OCI-LY3 (cell line): Measurements from ENCODE around the gene RAD51B.
"Not testable (repeated sequence)": the region's sequence is repeated elsewhere in the genome, so short reads cannot be mapped to it uniquely, and the experiment has no call there.

ENCODE experiments used
- H2AFZ ChIP-seq: fragments of 200-600, 300-600 bp; shearing (Covaris generic); 2 replicates; pipeline ENCODE4 v1.6.0; 2014; ENCODE audit warnings: antibody characterized with exemption, low read depth, low read length
- H3K27ac ChIP-seq: fragments of 200-600, 300-600 bp; sonication (generic); 2 replicates; pipeline ENCODE4 v1.5.1; 2014; ENCODE audit warnings: mild to moderate bottlenecking, low read length, moderate library complexity, mixed read lengths
- H3K27me3 ChIP-seq: fragments of 200-600, 300-600 bp; sonication (generic); 2 replicates; pipeline ENCODE4 v1.6.1; 2014; ENCODE audit warnings: low read depth, low read length, mixed read lengths
- H3K36me3 ChIP-seq: fragments of 200-600, 300-600 bp; sonication (generic); replicated peaks from 2 replicates; pipeline ENCODE3; 2014; ENCODE audit warnings: low read depth, low read length, mixed read lengths
- H3K4me1 ChIP-seq: fragments of 300-600, 200-600 bp; sonication (generic); 2 replicates; pipeline ENCODE4 v1.6.1; 2014; ENCODE audit warnings: low read length, mixed read lengths
- H3K4me2 ChIP-seq: fragments of 200-600, 300-600 bp; sonication (generic); 2 replicates; pipeline ENCODE4 v1.6.1; 2014; ENCODE audit warnings: low read length, mixed read lengths
- H3K4me3 ChIP-seq: fragments of 300-600, 200-600 bp; sonication (generic); 2 replicates; pipeline ENCODE4 v1.5.1; 2014; ENCODE audit warnings: antibody characterized with exemption, mild to moderate bottlenecking, low read length, moderate library complexity
- H3K79me2 ChIP-seq: fragments of 300-600, 200-600 bp; shearing (Covaris generic); 2 replicates; pipeline ENCODE4 v1.6.1; 2014; ENCODE audit warnings: mild to moderate bottlenecking, low read length, mixed read lengths
- H3K9ac ChIP-seq: fragments of 300-600, 200-600 bp; shearing (Covaris generic); 2 replicates; pipeline ENCODE4 v1.6.0; 2014; ENCODE audit warnings: mild to moderate bottlenecking, low read length, moderate library complexity
- H3K9me3 ChIP-seq: fragments of 200-600, 300-600 bp; shearing (Covaris generic); 2 replicates; pipeline ENCODE4 v1.6.1; 2014; ENCODE audit warnings: low read length, mixed read lengths; ENCODE audit not compliant: insufficient read depth
- H4K20me1 ChIP-seq: fragments of 200-600, 300-600 bp; sonication (generic); 2 replicates; pipeline ENCODE4 v1.6.1; 2016; ENCODE audit warnings: low read length, mixed read lengths; ENCODE audit not compliant: insufficient read depth
- CTCF ChIP-seq: fragments of 200-600, 300-600 bp; sonication (generic); IDR thresholded peaks from 2 replicates; pipeline ENCODE4 v1.5.1; 2014; ENCODE audit warnings: antibody characterized with exemption, low read length, low read depth
- EZH2phosphoT487 ChIP-seq: fragments of 200-600 bp; shearing (Covaris generic); IDR thresholded peaks from 2 replicates; pipeline ENCODE4 v1.6.1; 2018; ENCODE audit warnings: antibody characterized with exemption, mixed run types, low read depth

Gene RAD51B

GRCh38 chr14:68760761-68761160, 941.2 kb downstream of the RAD51B start:
- no peak overlapping the region for H3K27ac ChIP-seq

GRCh38 chr14:68761391-68761790, 941.8 kb downstream of the RAD51B start:
- Histone ChIP-seq H4K20me1 (no peaks in the 10 kb centered on the region), H3K36me3 (no peaks in the 10 kb centered on the region), H3K27me3 (0 out of 2 replicates have a peak, but pooled peaks cover under 1% of the 10 kb centered on the region), H3K9me3 (no peaks in the 10 kb centered on the region), H3K9ac (no peak overlapping the region), H2AFZ (no peak overlapping the region), H3K27ac (no peak overlapping the region), H3K4me2 (no peak overlapping the region), H3K4me3 (no peak overlapping the region), H3K4me1 (peaks cover 9% of the 10 kb centered on the region), H3K79me2 (no peaks in the 10 kb centered on the region)
- TF ChIP-seq CTCF (no peak), EZH2phosphoT487 (no peak)

More at GRCh38 chr14:68760761-68761160, 941.2 kb downstream of the RAD51B start:
- Histone ChIP-seq H3K4me1 (peaks cover 9% of the 10 kb centered on the region), H2AFZ (no peak overlapping the region), H4K20me1 (no peaks in the 10 kb centered on the region), H3K36me3 (no peaks in the 10 kb centered on the region), H3K79me2 (no peaks in the 10 kb centered on the region), H3K4me3 (no peak overlapping the region), H3K9me3 (no peaks in the 10 kb centered on the region), H3K9ac (no peak overlapping the region), H3K4me2 (no peak overlapping the region), H3K27me3 (no peaks in the 10 kb centered on the region)
- TF ChIP-seq CTCF (no peak), EZH2phosphoT487 (no peak)

GRCh38 chr14:68762953-68763764, 943.6 kb downstream of the RAD51B start:
- TF ChIP-seq EZH2phosphoT487, result no peak
- no peak for TF ChIP-seq CTCF
- Histone ChIP-seq H3K4me1 (no peaks in the 10 kb centered on the region), H3K9ac (no peak overlapping the region), H3K27me3 (0 out of 2 replicates have a peak, but pooled peaks cover 3% of the 10 kb centered on the region), H3K36me3 (no peaks in the 10 kb centered on the region), H3K79me2 (no peaks in the 10 kb centered on the region), H3K4me3 (no peak overlapping the region), H3K9me3 (no peaks in the 10 kb centered on the region), H3K27ac (no peak overlapping the region), H2AFZ (no peak overlapping the region), H3K4me2 (no peak overlapping the region), H4K20me1 (no peaks in the 10 kb centered on the region)

- H3K9ac ChIP-seq, H3K4me1 ChIP-seq, H3K9me3 ChIP-seq, H3K79me2 ChIP-seq, H3K4me2 ChIP-seq, H4K20me1 ChIP-seq, H2AFZ ChIP-seq, H3K27me3 ChIP-seq, H3K4me3 ChIP-seq, H3K36me3 ChIP-seq, H3K27ac ChIP-seq: not testable (repeated sequence)
Observed at GRCh38 chr14:68763843-68764242, 944.3 kb downstream of the RAD51B start.
